Measurements from ENCODE around the gene ASB2. TPM values are rescaled to one million over a fixed set of nuclear protein-coding genes. Genes with fewer than 3 reads are reported as not detected.

The ASB2 gene
- total RNA-seq, 1 donor from 2014 or later = 1.2 TPM

DNA sequence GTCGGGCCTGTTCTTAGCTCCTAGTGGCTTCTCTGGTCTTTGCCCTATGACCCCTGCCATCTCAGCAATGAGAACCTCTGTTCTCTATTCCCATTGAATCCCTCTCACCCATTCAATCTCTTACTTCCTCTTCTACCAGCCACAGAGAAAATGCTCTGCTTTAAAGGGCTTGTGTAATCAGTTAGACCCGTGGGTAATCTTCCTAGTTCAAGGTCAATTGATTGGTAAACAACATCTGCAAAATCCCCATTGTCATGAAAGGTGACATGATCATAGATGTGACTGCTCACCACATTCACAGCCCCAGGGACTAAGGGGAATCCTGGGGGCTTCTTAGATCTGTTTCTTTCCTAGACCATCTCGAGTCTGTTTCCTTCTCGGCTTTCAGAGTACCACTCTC lies 13.6 kb upstream of the ASB2 start:
- no peak overlapping the region for H3K27ac Mint-ChIP-seq
- no peaks in the 10 kb centered on the region for H3K9me3 Mint-ChIP-seq
- no peak overlapping the region for H3K4me3 Mint-ChIP-seq
- no peak for DNase-seq (ENCODE audit: low spot score in 2 of 2, unreplicated experiment in 2 of 2)
- TF ChIP-seq, protein P1, sequence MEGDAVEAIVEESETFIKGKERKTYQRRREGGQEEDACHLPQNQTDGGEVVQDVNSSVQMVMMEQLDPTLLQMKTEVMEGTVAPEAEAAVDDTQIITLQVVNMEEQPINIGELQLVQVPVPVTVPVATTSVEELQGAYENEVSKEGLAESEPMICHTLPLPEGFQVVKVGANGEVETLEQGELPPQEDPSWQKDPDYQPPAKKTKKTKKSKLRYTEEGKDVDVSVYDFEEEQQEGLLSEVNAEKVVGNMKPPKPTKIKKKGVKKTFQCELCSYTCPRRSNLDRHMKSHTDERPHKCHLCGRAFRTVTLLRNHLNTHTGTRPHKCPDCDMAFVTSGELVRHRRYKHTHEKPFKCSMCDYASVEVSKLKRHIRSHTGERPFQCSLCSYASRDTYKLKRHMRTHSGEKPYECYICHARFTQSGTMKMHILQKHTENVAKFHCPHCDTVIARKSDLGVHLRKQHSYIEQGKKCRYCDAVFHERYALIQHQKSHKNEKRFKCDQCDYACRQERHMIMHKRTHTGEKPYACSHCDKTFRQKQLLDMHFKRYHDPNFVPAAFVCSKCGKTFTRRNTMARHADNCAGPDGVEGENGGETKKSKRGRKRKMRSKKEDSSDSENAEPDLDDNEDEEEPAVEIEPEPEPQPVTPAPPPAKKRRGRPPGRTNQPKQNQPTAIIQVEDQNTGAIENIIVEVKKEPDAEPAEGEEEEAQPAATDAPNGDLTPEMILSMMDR (IDR thresholded peaks at IDR 0.05; ENCODE audit: unreplicated experiment) = no peak
- no peaks in the 10 kb centered on the region for H3K27me3 Mint-ChIP-seq (ENCODE audit: low read depth)
- peaks cover 22% of the 10 kb centered on the region for H3K4me1 Mint-ChIP-seq
- no peaks in the 10 kb centered on the region for H3K36me3 Mint-ChIP-seq

DNA sequence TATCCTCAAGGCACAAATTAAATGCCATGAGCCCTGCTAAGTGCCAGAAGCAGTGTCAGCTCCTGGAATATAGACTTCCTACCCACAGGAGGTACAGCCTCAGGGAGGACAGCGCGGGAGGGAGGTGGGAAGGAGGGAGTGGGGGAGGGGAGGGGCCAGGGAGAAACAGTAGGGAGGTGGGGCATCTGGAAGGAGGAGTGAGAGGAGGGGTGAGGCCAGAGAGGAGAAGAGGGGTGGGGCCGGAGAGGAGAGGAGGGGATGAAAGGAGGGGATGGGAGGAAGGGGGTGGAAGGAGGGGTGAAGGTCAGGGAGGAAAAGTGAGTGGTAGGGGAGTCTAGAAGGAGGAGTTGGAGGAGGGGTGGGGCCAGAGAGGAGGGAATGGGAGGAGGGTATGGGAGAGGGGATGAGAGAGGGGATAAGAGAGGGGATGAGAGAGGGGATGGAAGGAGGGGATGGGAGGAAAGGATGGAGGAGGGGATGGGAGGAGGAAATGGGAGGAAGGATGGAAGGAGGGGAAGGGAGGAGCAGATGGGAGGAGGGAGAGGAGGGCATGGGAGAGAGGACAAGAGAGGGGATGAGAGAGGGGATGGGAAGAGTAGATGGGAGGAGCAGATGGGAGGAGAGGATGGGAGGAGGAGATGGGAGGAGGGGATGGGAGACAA lies 11.6 kb upstream of the ASB2 start:
- H3K4me1 Mint-ChIP-seq = peaks cover 24% of the 10 kb centered on the region
- H3K27ac Mint-ChIP-seq = no peak overlapping the region
- H3K9me3 Mint-ChIP-seq = no peaks in the 10 kb centered on the region
- no peaks in the 10 kb centered on the region for H3K27me3 Mint-ChIP-seq (ENCODE audit: low read depth)
- TF ChIP-seq, protein P1 (IDR thresholded peaks at IDR 0.05; ENCODE audit: unreplicated experiment) = no peak
- no peak for DNase-seq (ENCODE audit: low spot score in 2 of 2, unreplicated experiment in 2 of 2)
- H3K36me3 Mint-ChIP-seq = no peaks in the 10 kb centered on the region
- H3K4me3 Mint-ChIP-seq = no peak overlapping the region

DNA sequence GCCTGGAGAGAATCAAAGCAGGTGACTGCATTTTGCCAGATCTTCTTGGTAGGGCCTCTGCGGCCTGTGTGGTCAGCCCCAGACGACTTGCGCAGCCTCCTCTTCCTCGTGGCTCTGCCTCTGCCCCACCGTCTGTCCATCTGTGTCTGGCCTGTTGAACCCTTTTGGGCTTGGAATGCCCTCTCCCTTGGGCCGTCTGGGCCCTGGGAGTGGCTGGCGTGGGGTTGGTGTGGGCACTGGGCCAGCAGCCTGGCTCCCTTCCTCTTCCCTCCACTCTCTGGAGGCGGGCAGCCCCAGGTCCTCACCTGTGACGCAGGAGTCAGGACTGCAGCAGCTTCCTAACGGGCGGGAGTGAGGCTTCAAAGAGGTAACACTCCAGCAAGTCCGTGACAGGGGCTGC lies 11.0 kb upstream of the ASB2 start:
- no peaks in the 10 kb centered on the region for H3K9me3 Mint-ChIP-seq
- no peaks in the 10 kb centered on the region for H3K27me3 Mint-ChIP-seq (ENCODE audit: low read depth)
- peaks cover 24% of the 10 kb centered on the region for H3K4me1 Mint-ChIP-seq
- H3K4me3 Mint-ChIP-seq = no peak overlapping the region
- TF ChIP-seq, protein P1 (IDR thresholded peaks at IDR 0.05; ENCODE audit: unreplicated experiment) = no peak
- H3K36me3 Mint-ChIP-seq = no peaks in the 10 kb centered on the region
- no peak for DNase-seq (ENCODE audit: low spot score in 2 of 2, unreplicated experiment in 2 of 2)
- no peak overlapping the region for H3K27ac Mint-ChIP-seq

DNA sequence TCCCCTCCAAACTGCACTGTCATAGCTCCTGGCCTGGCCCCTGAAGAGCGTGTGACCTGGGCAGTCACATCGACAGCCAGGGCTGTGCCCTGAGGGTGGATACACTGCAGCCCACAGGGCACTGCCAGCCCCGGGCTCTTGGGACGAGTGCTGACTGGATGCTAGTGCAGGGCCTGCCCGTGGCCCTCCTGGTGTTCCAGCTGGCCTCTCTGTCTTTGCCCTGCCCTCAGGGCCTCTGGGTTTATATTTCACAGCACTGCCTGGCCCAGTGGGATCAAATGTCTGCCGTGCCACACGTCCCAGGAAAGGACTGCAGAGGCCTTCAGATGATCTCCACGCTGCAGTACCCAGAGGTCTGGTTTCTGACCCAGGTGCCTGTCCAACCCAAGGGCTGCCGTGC lies 10.6 kb upstream of the ASB2 start:
- H3K27me3 Mint-ChIP-seq (ENCODE audit: low read depth) = no peaks in the 10 kb centered on the region
- no peaks in the 10 kb centered on the region for H3K36me3 Mint-ChIP-seq
- H3K4me3 Mint-ChIP-seq = no peak overlapping the region
- H3K27ac Mint-ChIP-seq = no peak overlapping the region
- no peaks in the 10 kb centered on the region for H3K9me3 Mint-ChIP-seq
- peaks cover 24% of the 10 kb centered on the region for H3K4me1 Mint-ChIP-seq
- no peak for DNase-seq (ENCODE audit: low spot score in 2 of 2, unreplicated experiment in 2 of 2)
- TF ChIP-seq, protein P1 (IDR thresholded peaks at IDR 0.05; ENCODE audit: unreplicated experiment) = no peak

DNA sequence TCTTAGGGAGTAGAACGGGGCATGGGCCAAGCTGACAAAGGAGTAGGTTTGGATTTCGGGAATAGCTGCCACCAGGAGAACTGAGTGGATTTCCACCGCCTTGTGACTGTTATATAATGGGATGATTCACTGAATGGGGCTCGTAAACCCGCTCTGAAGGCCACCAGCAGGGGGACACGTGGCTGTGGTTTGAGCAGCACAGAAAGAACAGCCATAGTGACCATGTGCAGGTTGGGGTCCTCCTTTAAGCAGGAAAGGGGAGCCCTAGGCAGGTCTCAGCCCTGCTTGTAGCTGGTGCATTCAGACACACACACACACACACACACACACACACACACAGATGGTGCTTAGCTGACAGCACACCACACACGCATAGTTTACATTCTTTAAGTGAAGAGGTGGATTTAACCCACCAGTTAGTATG lies 8.6 kb upstream of the ASB2 start:
- peak in 1 of 2 experiments; percentile 54 for DNase-seq (ENCODE audit: low spot score in 2 of 2, unreplicated experiment in 2 of 2)
- peak overlapping the region; percentile 73 for H3K27ac Mint-ChIP-seq
- no peaks in the 10 kb centered on the region for H3K9me3 Mint-ChIP-seq
- TF ChIP-seq, protein P1 (IDR thresholded peaks at IDR 0.05; ENCODE audit: unreplicated experiment) = no peak
- H3K4me1 Mint-ChIP-seq = peaks cover 24% of the 10 kb centered on the region
- H3K36me3 Mint-ChIP-seq = no peaks in the 10 kb centered on the region
- no peaks in the 10 kb centered on the region for H3K27me3 Mint-ChIP-seq (ENCODE audit: low read depth)
- H3K4me3 Mint-ChIP-seq = no peak overlapping the region
